Gastroesophageal sphincter (tissue), 4 donors: ENCODE data around the gene SH3BP2. TPM values are rescaled to one million over a fixed set of nuclear protein-coding genes. Genes with fewer than 3 reads are reported as not detected.

Source experiments
- ATAC-seq: fragments of 150-250 bp; one replicate; pipeline ENCODE4 v1.9.1; 2016; ENCODE audit warnings: mild to moderate bottlenecking, moderate library complexity
- H3K27ac ChIP-seq, 4 donors: fragments of 200-600 bp; sonication (generic) in 3 of 4; 1 replicate in 3 of 4; 2 replicates in 1 of 4; pipeline ENCODE4 v1.5.1; 2016 to 2019
- H3K27me3 ChIP-seq: fragments of 200-600 bp; sonication (generic); one replicate; pipeline ENCODE4 v1.5.1; 2019
- H3K36me3 ChIP-seq, 2 donors: fragments of 200-600 bp; sonication (generic); one replicate each; pipeline ENCODE4 v1.5.1; 2019; ENCODE audit warnings: control low read depth in 1 of 2
- H3K4me1 ChIP-seq, 3 donors: fragments of 200-600 bp; sonication (generic); 1 replicate in 2 of 3; 2 replicates in 1 of 3; pipeline ENCODE4 v1.5.1; 2016 to 2019; ENCODE audit warnings: control low read depth in 2 of 3
- H3K4me3 ChIP-seq, 2 donors: fragments of 200-600 bp; sonication (generic); one replicate each; pipeline ENCODE4 v1.5.1; 2019; ENCODE audit warnings: mild to moderate bottlenecking in 1 of 2, moderate library complexity in 1 of 2
- H3K9me3 ChIP-seq, 3 donors: fragments of 200-600 bp; sonication (generic); one replicate each; pipeline ENCODE4 v1.5.1; 2017 to 2019; ENCODE audit warnings: control low read depth in 2 of 3
- EP300 ChIP-seq: sonication (generic); formaldehyde crosslinking; IDR thresholded peaks from one replicate; pipeline ENCODE4 v1.6.1; 2017; ENCODE audit warnings: antibody characterized with exemption, mild to moderate bottlenecking
- POLR2A ChIP-seq, 2 donors: fragments of 450-650 bp; IDR thresholded peaks; one replicate each; pipeline ENCODE4 v1.6.1; 2017; ENCODE audit warnings: antibody characterized with exemption in 2 of 2, mild to moderate bottlenecking in 2 of 2, moderate library complexity in 1 of 2
- POLR2AphosphoS5 ChIP-seq: sonication (generic); formaldehyde crosslinking; IDR thresholded peaks from one replicate; pipeline ENCODE4 v1.6.1; 2017; ENCODE audit warnings: antibody characterized with exemption
- WGBS, 2 donors: methylation state at CpG; one replicate each; pipeline ENCODE4 v1.1.5; 2018; ENCODE audit warnings: low coverage in 1 of 2; 5-methylcytosine and 5-hydroxymethylcytosine counted together
- total RNA-seq, 4 donors: library from RNA; depleted of rRNA; stranded (reverse); fragments of >200 nt; gene quantifications; one replicate each; pipeline ENCODE4 v1.1.0, GENCODE V29; 2016
- TF ChIP-seq, protein P1 (sequence below), 4 experiments: fragments of 200-600 bp in 2 of 4; fragments of 450-650 bp in 2 of 4; sonication (generic) in 1 of 4; IDR thresholded peaks; one replicate each; pipeline ENCODE4 v1.5.1; 2017 to 2019; ENCODE audit warnings: antibody characterized with exemption in 4 of 4, mild to moderate bottlenecking in 2 of 4, moderate library complexity in 2 of 4

Gene SH3BP2
- total RNA-seq, 4 donors from 2014 or later = 26.8 to 36.4 (median 29.3) TPM

DNA sequence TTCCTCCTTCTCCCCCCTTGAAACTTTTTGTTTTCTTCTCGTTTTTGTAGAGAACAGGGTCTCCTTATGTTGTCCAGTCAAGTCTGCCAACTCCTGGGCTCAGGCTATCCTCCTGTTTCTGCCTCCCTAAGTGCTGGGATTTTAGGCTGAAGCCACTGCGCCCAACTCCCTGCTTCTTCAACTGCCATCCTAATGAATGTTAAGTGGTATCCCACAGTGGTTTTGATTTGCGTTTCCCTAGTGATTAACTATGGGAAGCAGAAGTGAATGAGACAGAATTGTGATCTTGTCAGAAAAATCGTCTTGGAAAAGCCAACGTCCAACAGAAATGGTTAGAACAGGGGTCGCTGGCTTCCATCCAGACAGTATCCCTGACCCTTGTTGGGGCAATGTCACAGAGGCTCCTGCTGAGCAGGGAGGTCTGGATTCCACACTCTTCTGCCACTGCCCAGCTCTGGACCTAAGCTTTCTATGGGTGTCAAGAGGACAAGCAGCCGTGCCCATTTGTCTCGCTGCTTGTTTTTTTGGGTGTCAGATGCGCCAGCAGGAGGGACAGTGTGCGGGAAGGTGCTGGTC is 49.9 kb downstream of the SH3BP2 start:
- WGBS, 2 donors = 17 to 100% methylated on average over 1 to 6 of the region's 10 CpGs
- Histone ChIP-seq H3K9me3 (no peaks in the 10 kb centered on the region), H3K4me3 (peak overlapping the region; percentile 70 to 82), H3K27ac (peak overlapping the region; percentile 89 to 97 (median 92)), H3K36me3 (no peaks in the 10 kb centered on the region), H3K27me3 (no peaks in the 10 kb centered on the region), H3K4me1 (peaks cover 0 to 44% (median 10%) of the 10 kb centered on the region in 3 donors)
- ATAC-seq = no peak
- TF ChIP-seq EP300 (no peak), POLR2A (IDR thresholded peaks at IDR 0.05) (no peak), POLR2AphosphoS5 (no peak)
- TF ChIP-seq, protein P1, sequence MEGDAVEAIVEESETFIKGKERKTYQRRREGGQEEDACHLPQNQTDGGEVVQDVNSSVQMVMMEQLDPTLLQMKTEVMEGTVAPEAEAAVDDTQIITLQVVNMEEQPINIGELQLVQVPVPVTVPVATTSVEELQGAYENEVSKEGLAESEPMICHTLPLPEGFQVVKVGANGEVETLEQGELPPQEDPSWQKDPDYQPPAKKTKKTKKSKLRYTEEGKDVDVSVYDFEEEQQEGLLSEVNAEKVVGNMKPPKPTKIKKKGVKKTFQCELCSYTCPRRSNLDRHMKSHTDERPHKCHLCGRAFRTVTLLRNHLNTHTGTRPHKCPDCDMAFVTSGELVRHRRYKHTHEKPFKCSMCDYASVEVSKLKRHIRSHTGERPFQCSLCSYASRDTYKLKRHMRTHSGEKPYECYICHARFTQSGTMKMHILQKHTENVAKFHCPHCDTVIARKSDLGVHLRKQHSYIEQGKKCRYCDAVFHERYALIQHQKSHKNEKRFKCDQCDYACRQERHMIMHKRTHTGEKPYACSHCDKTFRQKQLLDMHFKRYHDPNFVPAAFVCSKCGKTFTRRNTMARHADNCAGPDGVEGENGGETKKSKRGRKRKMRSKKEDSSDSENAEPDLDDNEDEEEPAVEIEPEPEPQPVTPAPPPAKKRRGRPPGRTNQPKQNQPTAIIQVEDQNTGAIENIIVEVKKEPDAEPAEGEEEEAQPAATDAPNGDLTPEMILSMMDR (IDR thresholded peaks at IDR 0.05) = no peak

DNA sequence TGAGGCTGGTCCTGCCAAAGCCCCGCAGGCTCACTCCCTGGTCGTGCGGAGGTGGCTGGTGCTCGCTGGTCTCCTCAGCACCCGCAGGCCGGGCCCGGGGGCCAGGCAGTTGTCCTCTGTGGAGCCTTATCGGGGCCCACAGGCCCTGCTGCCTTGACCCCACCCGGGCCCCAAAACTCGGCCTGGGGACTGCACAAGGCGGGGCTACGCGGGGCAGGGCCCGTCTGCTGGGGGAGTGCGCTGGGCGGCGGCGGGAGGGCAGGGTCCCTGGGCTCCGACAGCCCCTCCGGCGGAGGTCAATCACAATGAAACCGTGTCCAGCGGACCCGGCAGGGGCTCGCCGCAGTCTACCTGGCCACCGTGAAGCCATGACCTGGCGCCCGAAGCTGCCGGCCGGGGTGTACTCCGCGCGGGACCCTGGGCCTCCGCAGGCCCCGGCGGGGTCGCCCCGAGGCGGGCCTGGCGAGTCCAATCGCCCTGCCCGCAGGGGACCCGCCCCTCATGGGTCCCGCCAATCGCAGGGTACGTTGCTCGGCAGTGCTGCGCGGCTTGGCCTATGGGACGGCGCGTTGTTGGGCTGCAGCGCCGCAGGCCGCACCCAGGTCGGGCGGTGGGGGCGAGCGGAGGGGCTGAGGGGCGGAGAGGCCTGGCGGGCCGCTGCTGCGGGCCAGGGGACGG is 50.5 kb downstream of the SH3BP2 start, which contains the start of gene ADD1:
ADD1 (plus strand) TSS at position 582 of the 678 bp plus-strand sequence. CDS start 32,072 bp downstream, outside the sequence.
- no CpG with 5 or more reads among the region's 65 CpGs for WGBS, 2 donors
- no peaks in the 10 kb centered on the region for H3K27me3 ChIP-seq
- peak within 1 kb of the TSS; percentile 70 to 82 for H3K4me3 ChIP-seq
- no peaks in the 10 kb centered on the region for H3K9me3 ChIP-seq
- peaks cover 0 to 48% (median 15%) of the 10 kb centered on the region in 3 donors for H3K4me1 ChIP-seq
- peak; percentile 97 for ATAC-seq
- TF ChIP-seq POLR2A (IDR thresholded peaks at IDR 0.05) (peak; percentile 91 to 96), POLR2AphosphoS5 (peak; percentile 78), EP300 (no peak)
- TF ChIP-seq, protein P1 (IDR thresholded peaks at IDR 0.05) = peak in 1 of 4 experiments; percentile 11
- peak within 1 kb of the TSS; percentile 89 to 97 (median 92) for H3K27ac ChIP-seq
- no peaks in the 10 kb centered on the region for H3K36me3 ChIP-seq

DNA sequence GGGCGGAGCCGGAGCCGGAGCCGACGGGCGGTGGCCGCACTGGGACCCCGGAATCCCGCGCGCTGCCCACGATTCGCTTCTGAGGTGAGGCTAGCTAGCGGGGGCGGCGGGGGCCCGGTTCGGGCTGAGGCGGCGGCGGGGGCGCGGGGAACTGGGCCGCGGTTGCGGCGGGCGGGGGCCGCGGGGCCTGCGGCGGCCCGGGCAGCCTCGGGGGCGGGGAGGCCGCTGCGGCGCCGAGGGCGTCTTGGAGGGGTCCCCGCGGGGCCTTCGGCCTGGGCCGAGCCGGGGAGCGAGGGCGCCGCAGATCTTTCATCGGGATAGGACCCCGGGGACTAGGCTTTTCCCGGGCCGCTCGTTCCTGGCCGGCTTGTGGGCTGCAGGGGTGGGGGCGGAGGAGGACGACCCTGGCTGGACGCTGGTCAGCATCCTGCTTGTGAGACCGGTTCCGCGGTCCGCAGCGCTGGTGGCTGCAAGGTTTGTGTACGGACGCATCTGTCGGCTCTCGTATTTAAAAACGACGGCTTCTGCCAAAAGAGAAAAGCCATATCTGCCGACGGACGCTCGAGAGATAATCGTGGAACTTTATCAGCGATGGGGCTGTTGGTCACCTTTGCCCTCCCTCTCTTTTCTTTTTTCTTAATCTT is 51.2 kb downstream of the SH3BP2 start:
- WGBS, 2 donors = 0 to 1% methylated on average over 6 to 12 of the region's 74 CpGs
- peak overlapping the region; percentile 70 to 82 for H3K4me3 ChIP-seq
- peaks cover 0 to 55% (median 22%) of the 10 kb centered on the region in 3 donors for H3K4me1 ChIP-seq
- H3K27me3 ChIP-seq = no peaks in the 10 kb centered on the region
- peak; percentile 59 for ATAC-seq
- TF ChIP-seq, protein P1 (IDR thresholded peaks at IDR 0.05) = no peak
- no peak for TF ChIP-seq EP300
- H3K27ac ChIP-seq = peak overlapping the region; percentile 89 to 97 (median 92)
- no peaks in the 10 kb centered on the region for H3K36me3 ChIP-seq
- H3K9me3 ChIP-seq = no peaks in the 10 kb centered on the region

DNA sequence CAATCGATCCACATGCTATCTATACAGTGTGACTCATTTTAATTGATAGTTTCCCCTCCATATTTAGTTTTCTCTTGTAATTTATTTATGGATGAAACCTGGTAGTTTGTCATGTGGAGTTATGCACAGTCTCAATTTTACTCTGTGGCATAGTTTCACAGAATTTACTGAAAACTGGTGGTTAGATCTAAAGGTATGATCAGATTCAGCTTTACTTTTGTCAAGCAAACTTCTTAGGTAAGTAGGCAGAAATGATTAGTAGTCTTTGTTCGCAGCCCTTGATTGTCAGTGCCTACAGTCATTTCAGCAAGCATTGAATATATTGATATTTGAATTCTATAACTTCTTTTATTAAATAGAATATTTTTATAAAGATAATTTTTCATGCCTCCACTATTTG is 53.3 kb downstream of the SH3BP2 start:
- no peak for ATAC-seq
- no peak for TF ChIP-seq EP300
- no peak for TF ChIP-seq POLR2A (IDR thresholded peaks at IDR 0.05)
- H3K9me3 ChIP-seq = no peaks in the 10 kb centered on the region
- H3K4me3 ChIP-seq = no peak overlapping the region
- WGBS, 2 donors = 75 to 77% methylated on average over 2 of the region's 2 CpGs
- H3K27ac ChIP-seq = no peak overlapping the region
- H3K4me1 ChIP-seq = peaks cover 0 to 73% (median 30%) of the 10 kb centered on the region in 3 donors
- no peaks in the 10 kb centered on the region for H3K27me3 ChIP-seq
- no peaks in the 10 kb centered on the region for H3K36me3 ChIP-seq

DNA sequence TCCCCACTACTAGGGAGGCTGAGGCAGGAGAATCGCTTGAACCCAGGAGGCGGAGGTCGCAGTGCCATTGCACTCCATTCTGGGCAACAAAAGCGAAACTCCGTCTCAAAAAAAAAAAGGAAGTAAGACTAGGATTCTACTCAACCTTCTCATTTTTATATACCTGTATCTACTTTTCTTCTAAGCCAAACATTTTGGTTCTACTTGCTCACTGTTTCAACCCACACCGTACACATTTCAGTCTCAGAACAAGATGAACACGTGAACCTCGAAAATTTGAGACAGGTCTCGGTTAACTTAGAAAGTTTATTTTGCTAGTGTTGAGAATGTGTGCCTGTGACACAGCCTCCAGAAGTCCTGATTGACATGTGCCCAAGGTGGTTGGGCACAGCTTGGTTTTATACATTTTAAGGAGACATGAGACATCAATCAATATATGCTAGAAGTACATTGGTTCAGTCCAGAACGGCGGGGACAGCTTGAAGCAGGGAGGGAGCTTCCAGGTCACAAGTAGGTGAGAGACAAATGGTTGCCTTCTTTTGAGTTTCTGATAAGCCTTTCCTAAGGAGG is 54.5 kb downstream of the SH3BP2 start:
- Histone ChIP-seq H3K27me3 (no peaks in the 10 kb centered on the region), H3K4me1 (peaks cover 0 to 84% (median 32%) of the 10 kb centered on the region in 3 donors), H3K27ac (peak overlapping the region in 2 of 4 donors; percentile 26 to 47), H3K9me3 (no peaks in the 10 kb centered on the region), H3K36me3 (no peaks in the 10 kb centered on the region), H3K4me3 (no peak overlapping the region)
- WGBS, 2 donors = 81 to 87% methylated on average over 9 to 11 of the region's 11 CpGs
- ATAC-seq = no peak
- TF ChIP-seq, protein P1 (IDR thresholded peaks at IDR 0.05) = no peak
- TF ChIP-seq POLR2A (IDR thresholded peaks at IDR 0.05) = no peak
- TF ChIP-seq POLR2AphosphoS5 = no peak
- TF ChIP-seq EP300 = no peak
